ENCODE measurements around the gene REN.

REN gene

GRCh38 chr1:204201348-204202040, 35.4 kb upstream of the REN start:
- no peaks in the 10 kb centered on the region for H3K36me3 ChIP-seq (ENCODE audit: control insufficient read depth, insufficient read depth, low read length)
- no peak for DNase-seq
- H3K4me3 ChIP-seq (ENCODE audit: insufficient read depth, low read depth, low read length, poor library complexity, severe bottlenecking) = no peak overlapping the region
- H3K27ac ChIP-seq (ENCODE audit: insufficient read depth, low read length, poor library complexity, severe bottlenecking) = no peak overlapping the region
- H3K27me3 ChIP-seq (replicated peaks; ENCODE audit: control insufficient read depth, insufficient read depth, low read length, poor library complexity, severe bottlenecking) = no peaks in the 10 kb centered on the region
- no peaks in the 10 kb centered on the region for H3K9me3 ChIP-seq (ENCODE audit: control insufficient read depth, low read length)
- H3K4me1 ChIP-seq (ENCODE audit: control insufficient read depth, insufficient read depth, low read length, poor library complexity, severe bottlenecking) = no peaks in the 10 kb centered on the region

- Histone ChIP-seq H3K27ac (ENCODE audit: insufficient read depth, low read length, poor library complexity, severe bottlenecking) (no peak overlapping the region), H3K4me3 (ENCODE audit: insufficient read depth, low read depth, low read length, poor library complexity, severe bottlenecking) (no peak overlapping the region), H3K27me3 (replicated peaks; ENCODE audit: control insufficient read depth, insufficient read depth, low read length, poor library complexity, severe bottlenecking) (no peaks in the 10 kb centered on the region), H3K4me1 (ENCODE audit: control insufficient read depth, insufficient read depth, low read length, poor library complexity, severe bottlenecking) (no peaks in the 10 kb centered on the region), H3K36me3 (ENCODE audit: control insufficient read depth, insufficient read depth, low read length) (no peaks in the 10 kb centered on the region), H3K9me3 (ENCODE audit: control insufficient read depth, low read length) (no peaks in the 10 kb centered on the region)
- DNase-seq = no peak
Observed at GRCh38 chr1:204199579-204199978, 33.4 kb upstream of the REN start.

- no peaks in the 10 kb centered on the region for H3K27me3 ChIP-seq (replicated peaks; ENCODE audit: control insufficient read depth, insufficient read depth, low read length, poor library complexity, severe bottlenecking)
- no peaks in the 10 kb centered on the region for H3K4me1 ChIP-seq (ENCODE audit: control insufficient read depth, insufficient read depth, low read length, poor library complexity, severe bottlenecking)
- H3K9me3 ChIP-seq (ENCODE audit: control insufficient read depth, low read length) = no peaks in the 10 kb centered on the region
- H3K27ac ChIP-seq (ENCODE audit: insufficient read depth, low read length, poor library complexity, severe bottlenecking) = no peak overlapping the region
- H3K4me3 ChIP-seq (ENCODE audit: insufficient read depth, low read depth, low read length, poor library complexity, severe bottlenecking) = no peak overlapping the region
- H3K36me3 ChIP-seq (ENCODE audit: control insufficient read depth, insufficient read depth, low read length) = no peaks in the 10 kb centered on the region
- DNase-seq = no peak
Observed at GRCh38 chr1:204198348-204199340, 32.5 kb upstream of the REN start.

GRCh38 chr1:204197068-204197467, 30.9 kb upstream of the REN start:
- no peak for DNase-seq
- H3K27ac ChIP-seq (ENCODE audit: insufficient read depth, low read length, poor library complexity, severe bottlenecking) = no peak overlapping the region
- H3K36me3 ChIP-seq (ENCODE audit: control insufficient read depth, insufficient read depth, low read length) = no peaks in the 10 kb centered on the region
- H3K27me3 ChIP-seq (replicated peaks; ENCODE audit: control insufficient read depth, insufficient read depth, low read length, poor library complexity, severe bottlenecking) = no peaks in the 10 kb centered on the region
- H3K4me3 ChIP-seq (ENCODE audit: insufficient read depth, low read depth, low read length, poor library complexity, severe bottlenecking) = no peak overlapping the region
- H3K4me1 ChIP-seq (ENCODE audit: control insufficient read depth, insufficient read depth, low read length, poor library complexity, severe bottlenecking) = no peaks in the 10 kb centered on the region
- H3K9me3 ChIP-seq (ENCODE audit: control insufficient read depth, low read length) = no peaks in the 10 kb centered on the region

- no peaks in the 10 kb centered on the region for H3K4me1 ChIP-seq (ENCODE audit: control insufficient read depth, insufficient read depth, low read length, poor library complexity, severe bottlenecking)
- no peaks in the 10 kb centered on the region for H3K9me3 ChIP-seq (ENCODE audit: control insufficient read depth, low read length)
- peaks cover 3% of the 10 kb centered on the region for H3K27me3 ChIP-seq (replicated peaks; ENCODE audit: control insufficient read depth, insufficient read depth, low read length, poor library complexity, severe bottlenecking)
- H3K4me3 ChIP-seq (ENCODE audit: insufficient read depth, low read depth, low read length, poor library complexity, severe bottlenecking) = no peak within 1 kb of the TSS
- DNase-seq = no peak
- H3K27ac ChIP-seq (ENCODE audit: insufficient read depth, low read length, poor library complexity, severe bottlenecking) = no peak within 1 kb of the TSS
- H3K36me3 ChIP-seq (ENCODE audit: control insufficient read depth, insufficient read depth, low read length) = no peaks in the 10 kb centered on the region
Observed at GRCh38 chr1:204196068-204196795, 30.1 kb upstream of the REN start, which contains the start of gene KISS1. KISS1 (minus strand) TSS chr1:204196491; CDS start chr1:204192876, 3,615 bp downstream.

- Histone ChIP-seq H3K27ac (ENCODE audit: insufficient read depth, low read length, poor library complexity, severe bottlenecking) (no peak overlapping the region), H3K4me1 (ENCODE audit: control insufficient read depth, insufficient read depth, low read length, poor library complexity, severe bottlenecking) (no peaks in the 10 kb centered on the region), H3K4me3 (ENCODE audit: insufficient read depth, low read depth, low read length, poor library complexity, severe bottlenecking) (no peak overlapping the region), H3K9me3 (ENCODE audit: control insufficient read depth, low read length) (no peaks in the 10 kb centered on the region), H3K27me3 (replicated peaks; ENCODE audit: control insufficient read depth, insufficient read depth, low read length, poor library complexity, severe bottlenecking) (peaks cover 5% of the 10 kb centered on the region), H3K36me3 (ENCODE audit: control insufficient read depth, insufficient read depth, low read length) (no peaks in the 10 kb centered on the region)
- DNase-seq = no peak
Observed at GRCh38 chr1:204194771-204195170, 28.6 kb upstream of the REN start.

- H3K4me3 ChIP-seq (ENCODE audit: insufficient read depth, low read depth, low read length, poor library complexity, severe bottlenecking) = no peak overlapping the region
- H3K36me3 ChIP-seq (ENCODE audit: control insufficient read depth, insufficient read depth, low read length) = no peaks in the 10 kb centered on the region
- DNase-seq = no peak
- no peaks in the 10 kb centered on the region for H3K4me1 ChIP-seq (ENCODE audit: control insufficient read depth, insufficient read depth, low read length, poor library complexity, severe bottlenecking)
- H3K27ac ChIP-seq (ENCODE audit: insufficient read depth, low read length, poor library complexity, severe bottlenecking) = no peak overlapping the region
- H3K9me3 ChIP-seq (ENCODE audit: control insufficient read depth, low read length) = no peaks in the 10 kb centered on the region
- H3K27me3 ChIP-seq (replicated peaks; ENCODE audit: control insufficient read depth, insufficient read depth, low read length, poor library complexity, severe bottlenecking) = peaks cover 5% of the 10 kb centered on the region
Observed at GRCh38 chr1:204194080-204194479, 27.9 kb upstream of the REN start.

GRCh38 chr1:204192589-204193352, 26.6 kb upstream of the REN start:
- peaks cover 5% of the 10 kb centered on the region for H3K27me3 ChIP-seq (replicated peaks; ENCODE audit: control insufficient read depth, insufficient read depth, low read length, poor library complexity, severe bottlenecking)
- no peak overlapping the region for H3K27ac ChIP-seq (ENCODE audit: insufficient read depth, low read length, poor library complexity, severe bottlenecking)
- DNase-seq = no peak
- no peaks in the 10 kb centered on the region for H3K9me3 ChIP-seq (ENCODE audit: control insufficient read depth, low read length)
- H3K36me3 ChIP-seq (ENCODE audit: control insufficient read depth, insufficient read depth, low read length) = no peaks in the 10 kb centered on the region
- H3K4me1 ChIP-seq (ENCODE audit: control insufficient read depth, insufficient read depth, low read length, poor library complexity, severe bottlenecking) = no peaks in the 10 kb centered on the region
- H3K4me3 ChIP-seq (ENCODE audit: insufficient read depth, low read depth, low read length, poor library complexity, severe bottlenecking) = no peak overlapping the region

- no peaks in the 10 kb centered on the region for H3K9me3 ChIP-seq (ENCODE audit: control insufficient read depth, low read length)
- H3K27ac ChIP-seq (ENCODE audit: insufficient read depth, low read length, poor library complexity, severe bottlenecking) = no peak overlapping the region
- DNase-seq = no peak
- H3K4me3 ChIP-seq (ENCODE audit: insufficient read depth, low read depth, low read length, poor library complexity, severe bottlenecking) = no peak overlapping the region
- H3K4me1 ChIP-seq (ENCODE audit: control insufficient read depth, insufficient read depth, low read length, poor library complexity, severe bottlenecking) = no peaks in the 10 kb centered on the region
- peaks cover 8% of the 10 kb centered on the region for H3K27me3 ChIP-seq (replicated peaks; ENCODE audit: control insufficient read depth, insufficient read depth, low read length, poor library complexity, severe bottlenecking)
- H3K36me3 ChIP-seq (ENCODE audit: control insufficient read depth, insufficient read depth, low read length) = no peaks in the 10 kb centered on the region
Observed at GRCh38 chr1:204192046-204192445, 25.9 kb upstream of the REN start.

Data from effector memory CD4-positive, alpha-beta T cell (primary cell).